Neural cell (in vitro differentiated cells): Measurements from ENCODE around the gene FGF12.

ENCODE experiments used
- CTCF ChIP-seq: fragments of 450-650 bp; IDR thresholded peaks from 2 replicates; pipeline ENCODE4 v1.5.1; 2014; ENCODE audit warnings: antibody characterized with exemption, mild to moderate bottlenecking, moderate library complexity; ENCODE audit not compliant: poor library complexity, severe bottlenecking
- EP300 ChIP-seq: fragments of 450-650 bp; conservative IDR thresholded peaks from 2 replicates; pipeline ENCODE4 v1.6.1; 2014; ENCODE audit warnings: antibody characterized with exemption, mild to moderate bottlenecking, moderate library complexity; ENCODE audit not compliant: poor library complexity, severe bottlenecking
- EZH2 ChIP-seq: fragments of 200-600, 300-800 bp; shearing (Covaris generic), sonication (generic); IDR thresholded peaks from 2 replicates; pipeline ENCODE4 v1.6.1; 2014; ENCODE audit warnings: antibody characterized with exemption, low read length, borderline replicate concordance, mild to moderate bottlenecking; ENCODE audit not compliant: insufficient read depth, poor library complexity, severe bottlenecking
- POLR2AphosphoS5 ChIP-seq: IDR thresholded peaks from 2 replicates; pipeline ENCODE4 v1.6.1; 2012
- RAD21 ChIP-seq: fragments of 450-650 bp; conservative IDR thresholded peaks from 2 replicates; pipeline ENCODE4 v1.6.1; 2014; ENCODE audit warnings: antibody characterized with exemption, mild to moderate bottlenecking, moderate library complexity
- SMC3 ChIP-seq: fragments of 450-650 bp; conservative IDR thresholded peaks from 2 replicates; pipeline ENCODE4 v1.6.1; 2014; ENCODE audit warnings: antibody characterized with exemption, mild to moderate bottlenecking, moderate library complexity; ENCODE audit not compliant: poor library complexity

DNA sequence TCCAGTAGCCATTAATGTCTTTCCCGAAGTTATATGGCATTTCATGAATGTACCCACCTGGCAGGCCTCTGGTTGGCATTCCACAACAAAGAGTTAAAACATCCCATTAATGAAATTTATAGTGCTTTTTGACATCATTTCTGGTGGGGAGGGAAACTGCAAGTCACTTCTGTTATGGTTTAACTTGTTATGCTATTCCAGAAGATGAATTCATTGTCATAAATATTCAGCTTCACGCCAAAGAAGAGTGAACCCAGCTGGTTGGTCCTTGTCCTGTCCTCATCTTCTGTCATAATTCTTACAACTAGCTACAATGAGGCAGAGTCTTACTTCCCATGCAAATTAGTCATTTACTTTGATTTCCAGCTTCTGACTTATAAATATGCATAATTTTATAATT, 471.5 kb downstream of the FGF12 start:
- TF ChIP-seq CTCF (no peak), EZH2 (no peak), POLR2AphosphoS5 (no peak), EP300 (no peak), RAD21 (no peak), SMC3 (no peak)
